Ammon's horn (tissue), 1 donor: ENCODE data around the gene TEX54.

Experiments used
- DNase-seq: peaks from one replicate; pipeline ENCODE4 v3.0.0-alpha.2; 2016; ENCODE audit warnings: low spot score

The TEX54 gene

DNA sequence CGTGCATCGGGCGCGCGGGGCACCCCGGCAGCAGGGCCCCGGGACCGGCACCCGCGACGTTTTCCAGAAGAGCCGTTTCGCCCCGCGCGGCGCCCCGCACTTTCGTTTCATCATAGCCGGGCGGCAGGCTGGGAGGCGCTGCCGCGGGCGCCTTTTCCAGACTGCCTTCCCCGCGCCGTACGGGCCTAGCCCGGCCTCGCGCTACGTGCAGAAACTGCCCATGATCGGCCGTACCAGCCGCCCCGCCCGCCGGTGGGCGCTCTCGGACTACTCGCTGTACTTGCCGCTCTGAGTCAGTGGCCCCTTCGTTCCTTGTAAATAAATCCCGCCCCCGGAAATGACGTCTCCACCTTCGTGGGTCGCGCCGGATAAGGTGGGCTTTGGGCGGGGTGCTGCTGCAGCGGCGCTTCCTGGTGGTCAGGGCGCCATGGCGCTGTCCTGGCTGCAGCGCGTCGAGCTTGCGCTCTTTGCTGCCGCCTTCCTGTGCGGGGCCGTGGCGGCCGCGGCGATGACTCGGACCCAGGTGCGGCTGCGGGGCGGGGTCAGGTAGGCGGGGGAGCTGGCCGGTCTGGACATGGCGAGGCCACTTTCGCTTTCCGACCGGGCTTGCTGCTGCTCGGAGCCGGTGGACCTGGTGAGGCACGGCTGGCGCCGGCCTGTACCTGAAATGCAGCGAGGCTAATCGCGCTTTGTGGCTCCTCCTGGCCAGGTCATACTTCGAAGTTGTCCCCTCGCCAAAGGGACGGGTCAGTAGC lies 45.5 kb downstream of the TEX54 start, which contains the start of gene TMEM179B:
Gene TMEM179B, plus strand, starts transcription at position 398 of the 755 bp plus-strand sequence. Its CDS starts 30 bp downstream, at position 428.
- peak; percentile 99 for DNase-seq

DNA sequence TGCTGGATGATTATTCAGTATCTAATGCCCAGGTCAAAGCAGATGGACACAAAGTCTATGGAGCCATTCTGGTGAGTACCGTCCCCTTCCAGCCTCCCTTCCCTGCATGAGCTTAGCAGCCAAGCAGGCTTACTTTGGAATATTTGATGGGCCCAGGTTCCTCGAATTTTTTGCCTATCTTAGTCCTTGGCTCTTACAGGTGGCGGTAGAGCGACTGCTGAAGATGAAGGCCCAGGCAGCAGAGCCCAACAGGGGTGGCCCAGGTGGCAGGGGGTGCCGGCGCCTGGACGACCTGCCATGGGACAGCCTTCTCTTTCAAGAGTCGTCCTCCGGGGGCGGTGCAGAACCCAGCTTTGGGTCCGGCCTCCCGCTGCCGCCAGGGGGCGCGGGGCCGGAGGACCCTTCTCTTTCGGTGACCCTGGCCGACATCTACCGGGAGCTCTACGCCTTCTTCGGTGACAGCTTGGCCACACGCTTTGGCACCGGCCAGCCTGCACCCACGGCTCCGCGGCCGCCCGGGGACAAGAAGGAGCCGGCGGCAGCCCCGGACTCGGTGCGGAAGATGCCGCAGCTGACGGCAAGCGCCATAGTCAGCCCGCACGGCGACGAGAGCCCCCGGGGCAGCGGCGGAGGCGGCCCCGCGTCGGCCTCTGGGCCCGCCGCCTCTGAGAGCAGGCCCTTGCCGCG lies 46.2 kb downstream of the TEX54 start:
- DNase-seq = peak; percentile 83

DNA sequence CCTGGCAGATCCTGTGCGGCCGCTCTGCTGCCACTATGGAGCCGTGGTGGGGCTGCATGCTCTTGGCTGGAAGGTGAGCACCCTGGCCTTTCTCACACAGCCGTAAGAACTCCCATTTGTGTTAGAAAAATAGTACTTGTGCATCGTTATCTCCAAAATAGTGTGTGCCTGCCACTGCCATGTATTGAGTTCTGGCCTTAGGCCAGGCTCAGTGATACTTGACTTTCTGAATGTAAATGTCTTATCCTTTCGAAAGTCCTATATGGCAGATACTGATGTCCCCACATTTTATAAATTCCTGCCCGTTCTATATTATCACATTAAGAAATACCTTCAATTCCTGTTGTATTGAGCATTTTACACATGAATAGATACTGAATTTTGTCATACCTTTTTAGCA lies 49.9 kb downstream of the TEX54 start:
- DNase-seq = no peak
